ENCODE results near the gene ITGAL.

Gene ITGAL

GRCh38 chr16:30571445-30572322 lies 99.1 kb downstream of the ITGAL start, which contains the start of gene ZNF688:
ZNF688 (minus strand) TSS chr16:30571714; CDS start chr16:30571629, 85 bp downstream.
- Histone ChIP-seq H3K27me3 (ENCODE audit: insufficient read depth, poor library complexity, severe bottlenecking) (no peaks in the 10 kb centered on the region), H3K4me3 (ENCODE audit: severe bottlenecking) (peak within 1 kb of the TSS; percentile 56), H3K4me1 (ENCODE audit: insufficient read depth, poor library complexity, severe bottlenecking) (peaks cover 15% of the 10 kb centered on the region), H3K9me3 (ENCODE audit: severe bottlenecking) (no peaks in the 10 kb centered on the region), H3K36me3 (ENCODE audit: low read depth) (peaks cover 5% of the 10 kb centered on the region; the same call in 1 of the 2 replicates), H3K27ac (ENCODE audit: poor library complexity, severe bottlenecking) (peak within 1 kb of the TSS; percentile 83)
- peak; percentile 92 for DNase-seq (ENCODE audit: low spot score)
- TF ChIP-seq, protein P1, sequence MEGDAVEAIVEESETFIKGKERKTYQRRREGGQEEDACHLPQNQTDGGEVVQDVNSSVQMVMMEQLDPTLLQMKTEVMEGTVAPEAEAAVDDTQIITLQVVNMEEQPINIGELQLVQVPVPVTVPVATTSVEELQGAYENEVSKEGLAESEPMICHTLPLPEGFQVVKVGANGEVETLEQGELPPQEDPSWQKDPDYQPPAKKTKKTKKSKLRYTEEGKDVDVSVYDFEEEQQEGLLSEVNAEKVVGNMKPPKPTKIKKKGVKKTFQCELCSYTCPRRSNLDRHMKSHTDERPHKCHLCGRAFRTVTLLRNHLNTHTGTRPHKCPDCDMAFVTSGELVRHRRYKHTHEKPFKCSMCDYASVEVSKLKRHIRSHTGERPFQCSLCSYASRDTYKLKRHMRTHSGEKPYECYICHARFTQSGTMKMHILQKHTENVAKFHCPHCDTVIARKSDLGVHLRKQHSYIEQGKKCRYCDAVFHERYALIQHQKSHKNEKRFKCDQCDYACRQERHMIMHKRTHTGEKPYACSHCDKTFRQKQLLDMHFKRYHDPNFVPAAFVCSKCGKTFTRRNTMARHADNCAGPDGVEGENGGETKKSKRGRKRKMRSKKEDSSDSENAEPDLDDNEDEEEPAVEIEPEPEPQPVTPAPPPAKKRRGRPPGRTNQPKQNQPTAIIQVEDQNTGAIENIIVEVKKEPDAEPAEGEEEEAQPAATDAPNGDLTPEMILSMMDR (IDR thresholded peaks at IDR 0.05; ENCODE audit: poor library complexity, severe bottlenecking) = no peak
- peak; percentile 80 for ATAC-seq (ENCODE audit: low read depth)

Data from RWPE2 (cell line).